ENCODE data around the gene ELP2.

The ELP2 gene

DNA sequence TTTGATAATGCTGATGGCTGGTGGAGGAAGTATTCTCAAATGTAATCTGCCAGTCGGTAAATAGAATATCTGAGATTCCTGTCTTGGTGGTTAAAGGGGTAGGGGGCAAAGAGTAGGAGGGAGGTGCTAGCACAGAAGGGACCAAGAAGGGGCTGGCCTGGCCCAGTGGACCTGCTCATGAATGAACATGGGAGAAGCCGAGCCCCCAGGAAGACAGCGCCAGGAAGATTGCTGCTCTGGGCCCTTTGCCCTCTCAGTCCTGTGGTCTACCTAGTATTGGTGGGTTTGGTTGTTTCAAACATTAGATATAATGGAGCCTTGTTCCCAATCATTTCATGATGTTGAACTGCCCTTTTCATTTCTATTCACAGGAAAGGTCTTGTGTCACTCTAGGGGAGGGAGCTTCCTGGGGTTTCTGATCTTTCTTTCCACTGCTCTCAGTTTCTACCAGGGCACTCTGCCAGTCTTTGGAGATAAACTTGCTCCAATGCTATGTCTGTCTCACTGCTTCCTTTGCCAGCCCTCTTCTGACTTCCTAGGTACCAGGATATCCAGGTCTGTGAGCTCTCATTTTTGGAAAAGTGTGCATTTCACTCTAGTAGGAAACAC, 52.3 kb downstream of the ELP2 start:
- no peaks in the 10 kb centered on the region for H3K9me3 Mint-ChIP-seq
- peaks cover 38 to 57% of the 10 kb centered on the region in 2 donors for H3K4me1 Mint-ChIP-seq
- H3K4me3 Mint-ChIP-seq, result no peak overlapping the region
- no peak for ATAC-seq (replicated peaks)
- H3K36me3 Mint-ChIP-seq, result peaks cover 12 to 22% of the 10 kb centered on the region in 2 donors
- H3K27ac Mint-ChIP-seq, result peak overlapping the region; percentile 15
- DNase-seq, result no peak
- peaks cover 0 to 13% of the 10 kb centered on the region in 2 donors for H3K27me3 Mint-ChIP-seq

DNA sequence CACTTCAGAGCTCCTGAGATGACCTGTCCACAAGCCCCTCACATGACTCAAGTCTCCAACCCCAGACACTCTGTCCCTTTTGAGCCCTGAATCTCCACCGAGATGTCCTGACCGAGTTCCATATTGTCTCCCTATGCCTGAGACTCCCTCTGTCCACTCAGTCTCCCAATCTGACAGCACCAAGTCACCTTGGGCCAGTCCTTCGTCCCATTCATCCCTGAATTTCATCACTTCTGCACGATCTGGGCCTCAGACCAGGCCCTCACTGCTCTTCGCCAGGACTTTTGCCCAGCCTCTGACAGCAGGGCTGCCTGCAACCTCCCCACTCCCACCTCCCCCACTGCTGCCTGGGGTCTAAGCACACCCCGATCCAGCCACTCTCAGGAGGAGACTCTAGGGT, 53.3 kb downstream of the ELP2 start:
- Mint-ChIP-seq H3K9me3 (no peaks in the 10 kb centered on the region), H3K27ac (no peak overlapping the region), H3K4me3 (no peak overlapping the region), H3K36me3 (peaks cover 7 to 15% of the 10 kb centered on the region in 2 donors), H3K27me3 (peaks cover 2 to 18% of the 10 kb centered on the region in 2 donors), H3K4me1 (peaks cover 38 to 62% of the 10 kb centered on the region in 2 donors)
- ATAC-seq (replicated peaks) (no peak), DNase-seq (no peak)

GRCh38 chr18:36183987-36184386, 54.3 kb downstream of the ELP2 start:
- DNase-seq (no peak), ATAC-seq (replicated peaks) (no peak)
- no peak overlapping the region for H3K4me3 Mint-ChIP-seq
- H3K27ac Mint-ChIP-seq, result no peak overlapping the region
- H3K36me3 Mint-ChIP-seq, result peaks cover under 1 to 6% of the 10 kb centered on the region in 2 donors
- H3K27me3 Mint-ChIP-seq, result peaks cover 12 to 27% of the 10 kb centered on the region in 2 donors
- H3K4me1 Mint-ChIP-seq, result peaks cover 36 to 58% of the 10 kb centered on the region in 2 donors
- H3K9me3 Mint-ChIP-seq, result no peaks in the 10 kb centered on the region

- ATAC-seq (replicated peaks), result peak; percentile 47 to 59
- H3K9me3 Mint-ChIP-seq, result no peaks in the 10 kb centered on the region
- no peak for DNase-seq
- H3K27ac Mint-ChIP-seq, result no peak overlapping the region
- peaks cover 21 to 37% of the 10 kb centered on the region in 2 donors for H3K27me3 Mint-ChIP-seq
- H3K36me3 Mint-ChIP-seq, result peaks cover 0 to 3% of the 10 kb centered on the region in 2 donors
- H3K4me3 Mint-ChIP-seq, result no peak overlapping the region
- H3K4me1 Mint-ChIP-seq, result peaks cover 28 to 48% of the 10 kb centered on the region in 2 donors
Observed at GRCh38 chr18:36185157-36185556, 55.5 kb downstream of the ELP2 start.

DNA sequence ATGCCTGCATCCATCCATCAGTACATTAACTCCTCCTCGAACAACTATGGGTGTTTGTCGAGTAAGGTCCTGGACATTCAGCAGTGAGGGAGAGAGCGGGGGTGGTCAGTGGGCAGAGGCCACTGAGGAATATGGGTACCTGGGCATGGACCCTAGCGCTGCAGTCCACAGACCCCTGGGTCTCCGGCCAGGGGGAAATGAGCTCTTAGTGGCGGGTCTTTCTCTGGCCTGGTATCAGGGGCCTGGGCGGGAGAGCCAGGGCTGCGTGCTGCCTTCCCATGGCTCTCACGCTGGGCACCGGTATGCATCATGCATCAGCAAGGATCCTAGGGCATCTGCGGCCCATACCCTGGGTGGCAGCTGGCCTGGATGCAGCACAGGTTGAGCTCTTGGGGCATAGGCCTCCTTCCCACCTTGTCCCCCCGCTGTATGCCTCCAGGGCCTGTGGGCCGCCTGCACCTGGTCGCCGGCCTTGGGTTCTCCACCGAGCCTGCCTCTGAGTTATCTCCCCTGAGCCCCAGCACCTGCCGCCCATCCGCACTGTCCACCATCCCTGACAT, 56.3 kb downstream of the ELP2 start:
- H3K27me3 Mint-ChIP-seq, result peaks cover 25 to 42% of the 10 kb centered on the region in 2 donors
- no peaks in the 10 kb centered on the region for H3K9me3 Mint-ChIP-seq
- ATAC-seq (replicated peaks) (no peak), DNase-seq (no peak)
- peaks cover 24 to 40% of the 10 kb centered on the region in 2 donors for H3K4me1 Mint-ChIP-seq
- H3K27ac Mint-ChIP-seq, result no peak overlapping the region
- peak overlapping the region in 1 of 2 donors; percentile 81 for H3K4me3 Mint-ChIP-seq
- H3K36me3 Mint-ChIP-seq, result peaks cover 0 to 3% of the 10 kb centered on the region in 2 donors

GRCh38 chr18:36186461-36187192, 56.9 kb downstream of the ELP2 start:
- ATAC-seq (replicated peaks), result peak; percentile 14 to 27
- Mint-ChIP-seq H3K27ac (no peak overlapping the region), H3K27me3 (peaks cover 27 to 47% of the 10 kb centered on the region in 2 donors), H3K4me1 (peaks cover 24 to 39% of the 10 kb centered on the region in 2 donors), H3K9me3 (no peaks in the 10 kb centered on the region), H3K36me3 (peaks cover 0 to 3% of the 10 kb centered on the region in 2 donors), H3K4me3 (peak overlapping the region; percentile 81 to 85)
- no peak for DNase-seq

DNA sequence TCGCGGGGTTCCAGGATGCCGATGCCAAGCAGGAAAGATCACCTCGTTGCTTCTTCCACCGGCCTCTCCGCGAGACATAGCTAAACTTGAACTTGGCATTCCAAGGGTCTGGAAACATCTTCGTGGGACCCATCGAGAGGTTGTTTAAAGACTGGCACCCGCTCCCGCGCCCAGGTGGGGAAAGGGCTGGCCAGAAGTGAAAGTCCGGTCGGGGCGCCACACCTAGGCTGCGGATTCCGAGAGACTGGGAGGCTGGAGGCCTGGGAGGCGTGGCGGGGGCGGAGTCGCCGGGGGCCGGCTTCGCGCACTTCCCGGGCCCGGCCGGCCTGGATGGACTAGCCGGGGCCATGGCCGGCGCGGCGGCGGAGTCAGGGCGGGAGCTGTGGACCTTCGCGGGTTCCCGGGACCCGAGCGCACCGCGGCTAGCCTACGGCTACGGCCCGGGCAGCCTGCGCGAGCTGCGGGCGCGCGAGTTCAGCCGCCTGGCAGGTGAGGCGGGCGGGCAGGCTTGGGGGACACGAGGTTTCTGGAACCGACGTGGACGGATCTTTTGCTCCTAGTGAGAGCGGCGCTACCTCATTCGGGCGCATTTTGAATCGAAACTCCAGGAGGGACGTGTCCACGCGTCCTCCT, 57.6 kb downstream of the ELP2 start, which contains the start of gene MOCOS:
Gene MOCOS (plus strand): TSS at position 305 of the 633 bp plus-strand sequence. CDS start 43 bp downstream, at position 348.
- peaks cover 27 to 50% of the 10 kb centered on the region in 2 donors for H3K27me3 Mint-ChIP-seq
- DNase-seq (peak; percentile 38), ATAC-seq (replicated peaks) (peak; percentile 71 to 78)
- no peaks in the 10 kb centered on the region for H3K9me3 Mint-ChIP-seq
- H3K4me3 Mint-ChIP-seq, result peak within 1 kb of the TSS; percentile 81 to 85
- peaks cover 0 to 3% of the 10 kb centered on the region in 2 donors for H3K36me3 Mint-ChIP-seq
- peaks cover 21 to 32% of the 10 kb centered on the region in 2 donors for H3K4me1 Mint-ChIP-seq
- H3K27ac Mint-ChIP-seq, result peak within 1 kb of the TSS; percentile 56

GRCh38 chr18:36187826-36188721, 58.4 kb downstream of the ELP2 start:
- Mint-ChIP-seq H3K9me3 (no peaks in the 10 kb centered on the region), H3K27me3 (peaks cover 27 to 50% of the 10 kb centered on the region in 2 donors), H3K36me3 (peaks cover 0 to 3% of the 10 kb centered on the region in 2 donors), H3K4me3 (peak overlapping the region; percentile 72 to 85), H3K4me1 (peaks cover 21 to 31% of the 10 kb centered on the region in 2 donors), H3K27ac (no peak overlapping the region)
- DNase-seq (no peak), ATAC-seq (replicated peaks) (peak; percentile 16 to 17)

DNA sequence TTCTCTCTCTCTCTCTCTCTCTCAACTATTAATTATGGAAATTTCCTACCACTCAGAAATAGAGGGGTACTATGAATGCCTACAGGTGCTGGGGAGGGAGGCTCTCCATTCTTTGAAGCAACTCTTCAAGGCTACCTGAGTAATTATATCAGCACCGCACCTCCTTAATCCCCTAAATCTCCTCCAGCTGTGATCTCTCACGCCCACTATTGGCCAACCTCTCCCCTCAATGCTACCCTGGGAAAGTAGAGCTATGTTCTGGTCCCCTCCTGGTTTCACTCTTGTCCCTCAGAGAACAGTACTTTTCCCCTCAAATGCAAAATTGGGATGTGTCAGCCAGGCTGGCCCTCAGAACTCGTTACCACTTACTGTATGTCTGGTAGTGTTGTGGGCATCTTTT, 59.2 kb downstream of the ELP2 start:
- peaks cover 0 to 3% of the 10 kb centered on the region in 2 donors for H3K36me3 Mint-ChIP-seq
- peaks cover 27 to 50% of the 10 kb centered on the region in 2 donors for H3K27me3 Mint-ChIP-seq
- no peaks in the 10 kb centered on the region for H3K9me3 Mint-ChIP-seq
- no peak overlapping the region for H3K27ac Mint-ChIP-seq
- ATAC-seq (replicated peaks), result no peak
- no peak for DNase-seq
- no peak overlapping the region for H3K4me3 Mint-ChIP-seq
- H3K4me1 Mint-ChIP-seq, result peaks cover 21 to 31% of the 10 kb centered on the region in 2 donors

- ATAC-seq (replicated peaks), result no peak
Observed at GRCh38 chr18:36189486-36189885, 59.8 kb downstream of the ELP2 start.

DNA sequence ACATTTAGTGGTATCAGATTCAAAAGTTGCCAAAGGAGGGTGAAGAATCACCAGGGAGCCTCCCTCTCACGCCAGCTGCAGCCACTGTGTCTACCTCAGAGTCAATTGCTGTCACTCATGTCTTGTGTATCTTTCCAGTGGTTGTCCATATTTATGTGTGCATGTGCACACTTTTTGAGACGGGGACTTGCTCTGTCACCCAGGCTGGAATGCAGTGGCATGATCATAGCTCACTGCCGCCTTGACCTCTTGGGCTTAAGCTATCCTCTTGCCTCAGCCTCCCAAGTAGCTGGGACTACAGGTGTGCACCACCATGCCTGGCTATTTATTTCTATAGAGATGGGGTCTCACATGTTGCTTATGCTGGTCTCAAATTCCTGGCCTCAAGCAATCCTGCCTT, 61.6 kb downstream of the ELP2 start:
- peaks cover 35 to 52% of the 10 kb centered on the region in 2 donors for H3K27me3 Mint-ChIP-seq
- H3K9me3 Mint-ChIP-seq, result no peaks in the 10 kb centered on the region
- no peak overlapping the region for H3K27ac Mint-ChIP-seq
- H3K4me3 Mint-ChIP-seq, result no peak overlapping the region
- no peak for ATAC-seq (replicated peaks)
- DNase-seq, result no peak
- H3K36me3 Mint-ChIP-seq, result no peaks in the 10 kb centered on the region
- H3K4me1 Mint-ChIP-seq, result peaks cover 6 to 19% of the 10 kb centered on the region in 2 donors

More at GRCh38 chr18:36189486-36189885, 59.8 kb downstream of the ELP2 start:
- DNase-seq, result no peak
- Mint-ChIP-seq H3K27me3 (peaks cover 27 to 50% of the 10 kb centered on the region in 2 donors), H3K4me3 (no peak overlapping the region), H3K4me1 (peaks cover 19 to 31% of the 10 kb centered on the region in 2 donors), H3K27ac (no peak overlapping the region), H3K9me3 (no peaks in the 10 kb centered on the region), H3K36me3 (no peaks in the 10 kb centered on the region)

GRCh38 chr18:36191711-36192110, 62.0 kb downstream of the ELP2 start:
- no peak overlapping the region for H3K27ac Mint-ChIP-seq

DNA sequence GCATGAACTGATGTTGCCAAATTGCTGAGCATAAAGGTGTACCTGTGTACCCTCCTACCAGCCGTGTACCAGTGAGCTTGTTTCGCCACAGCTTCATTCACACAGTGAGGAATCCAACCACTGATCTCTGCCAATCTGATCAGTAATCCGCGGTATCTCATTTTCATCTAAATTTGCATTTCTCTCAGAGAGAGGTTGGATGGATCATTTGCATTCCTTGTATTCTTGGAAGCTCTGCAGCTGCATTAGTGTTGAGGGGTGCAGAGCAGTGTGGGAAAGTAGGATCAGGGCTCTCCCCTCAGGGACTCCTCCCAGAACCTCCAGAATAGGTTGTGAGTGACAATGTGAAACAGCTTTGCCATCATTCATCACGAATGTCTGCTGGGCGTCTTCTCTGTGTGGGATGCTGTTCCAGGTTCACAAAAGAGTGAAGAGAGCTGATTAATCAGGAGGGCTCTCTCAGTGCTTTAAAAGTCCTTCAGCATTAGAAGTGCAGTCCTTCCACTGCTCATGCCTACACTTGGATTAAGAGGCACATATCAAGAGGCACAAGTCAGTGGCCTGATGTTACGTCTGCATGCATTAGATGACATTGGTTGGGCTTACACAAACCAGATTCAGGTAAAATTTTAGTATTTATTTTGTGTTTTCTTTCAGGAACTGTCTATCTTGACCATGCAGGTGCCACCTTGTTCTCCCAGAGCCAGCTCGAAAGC, 65.1 kb downstream of the ELP2 start:
- H3K4me1 Mint-ChIP-seq, result no peaks in the 10 kb centered on the region

More at GRCh38 chr18:36191711-36192110, 62.0 kb downstream of the ELP2 start:
- peaks cover 3 to 14% of the 10 kb centered on the region in 2 donors for H3K4me1 Mint-ChIP-seq
- H3K9me3 Mint-ChIP-seq, result no peaks in the 10 kb centered on the region
- ATAC-seq (replicated peaks) (no peak), DNase-seq (no peak)
- no peak overlapping the region for H3K4me3 Mint-ChIP-seq
- no peaks in the 10 kb centered on the region for H3K36me3 Mint-ChIP-seq
- H3K27me3 Mint-ChIP-seq, result peaks cover 35 to 48% of the 10 kb centered on the region in 2 donors

More for the DNA sequence above, 65.1 kb downstream of the ELP2 start:
- no peaks in the 10 kb centered on the region for H3K9me3 Mint-ChIP-seq
- H3K36me3 Mint-ChIP-seq, result no peaks in the 10 kb centered on the region
- ATAC-seq (replicated peaks) (no peak), DNase-seq (no peak)
- no peak overlapping the region for H3K4me3 Mint-ChIP-seq
- no peak overlapping the region for H3K27ac Mint-ChIP-seq
- peaks cover 18 to 28% of the 10 kb centered on the region in 2 donors for H3K27me3 Mint-ChIP-seq

Data from stimulated activated naive B cell treated with anti-CD40 and anti-IgM and Interleukin-4, amounts not matched to agents 10 μg/mL and 1 μg/mL and 100 μg/mL, for 72 hours (primary cell).